Subcutaneous adipose tissue (tissue), 4 donors: ENCODE data around the gene HS3ST2. TPM values are rescaled to one million over a fixed set of nuclear protein-coding genes. Genes with fewer than 3 reads are reported as not detected.

ENCODE experiments used
- total RNA-seq, 4 donors: library from RNA; depleted of rRNA; stranded (reverse); fragments of >200 nt; gene quantifications; one replicate each; pipeline ENCODE4 v1.1.0, GENCODE V29; 2016
- TF ChIP-seq, protein P1 (sequence below): fragments of 450-650 bp; IDR thresholded peaks from one replicate; pipeline ENCODE4 v1.5.1; 2016; ENCODE audit warnings: low read depth, mild to moderate bottlenecking, control low read depth, antibody characterized with exemption, moderate library complexity

Gene HS3ST2
- total RNA-seq, 4 donors from 2014 or later, result 4.7 to 12.2 (median 6.3) TPM

- TF ChIP-seq, protein P1, sequence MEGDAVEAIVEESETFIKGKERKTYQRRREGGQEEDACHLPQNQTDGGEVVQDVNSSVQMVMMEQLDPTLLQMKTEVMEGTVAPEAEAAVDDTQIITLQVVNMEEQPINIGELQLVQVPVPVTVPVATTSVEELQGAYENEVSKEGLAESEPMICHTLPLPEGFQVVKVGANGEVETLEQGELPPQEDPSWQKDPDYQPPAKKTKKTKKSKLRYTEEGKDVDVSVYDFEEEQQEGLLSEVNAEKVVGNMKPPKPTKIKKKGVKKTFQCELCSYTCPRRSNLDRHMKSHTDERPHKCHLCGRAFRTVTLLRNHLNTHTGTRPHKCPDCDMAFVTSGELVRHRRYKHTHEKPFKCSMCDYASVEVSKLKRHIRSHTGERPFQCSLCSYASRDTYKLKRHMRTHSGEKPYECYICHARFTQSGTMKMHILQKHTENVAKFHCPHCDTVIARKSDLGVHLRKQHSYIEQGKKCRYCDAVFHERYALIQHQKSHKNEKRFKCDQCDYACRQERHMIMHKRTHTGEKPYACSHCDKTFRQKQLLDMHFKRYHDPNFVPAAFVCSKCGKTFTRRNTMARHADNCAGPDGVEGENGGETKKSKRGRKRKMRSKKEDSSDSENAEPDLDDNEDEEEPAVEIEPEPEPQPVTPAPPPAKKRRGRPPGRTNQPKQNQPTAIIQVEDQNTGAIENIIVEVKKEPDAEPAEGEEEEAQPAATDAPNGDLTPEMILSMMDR, result no peak
These were observed 31.6 kb upstream of the HS3ST2 start for GRCh38 chr16:22782314-22782713.

- TF ChIP-seq, protein P1, result no peak
These were observed 29.2 kb upstream of the HS3ST2 start for GRCh38 chr16:22784690-22785214.

DNA sequence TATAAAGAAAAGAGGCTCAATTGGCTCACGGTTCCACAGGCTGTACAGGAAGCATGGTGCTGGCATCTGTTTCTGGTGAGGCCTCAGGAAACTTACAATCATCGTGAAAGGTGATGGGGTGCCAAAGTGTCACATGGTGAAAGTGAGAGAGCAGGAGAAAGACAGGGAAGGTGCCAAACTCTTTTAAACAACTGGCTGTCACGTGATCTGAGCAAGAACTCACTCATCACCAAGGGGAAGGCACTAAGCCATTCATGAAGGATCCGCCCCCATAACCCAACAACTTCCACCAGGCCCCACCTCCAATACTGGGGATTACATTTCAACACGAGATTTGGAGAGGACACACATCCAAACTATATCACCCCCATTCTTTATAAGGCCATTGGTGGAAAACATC lies 28.4 kb upstream of the HS3ST2 start:
- TF ChIP-seq, protein P1, result no peak

DNA sequence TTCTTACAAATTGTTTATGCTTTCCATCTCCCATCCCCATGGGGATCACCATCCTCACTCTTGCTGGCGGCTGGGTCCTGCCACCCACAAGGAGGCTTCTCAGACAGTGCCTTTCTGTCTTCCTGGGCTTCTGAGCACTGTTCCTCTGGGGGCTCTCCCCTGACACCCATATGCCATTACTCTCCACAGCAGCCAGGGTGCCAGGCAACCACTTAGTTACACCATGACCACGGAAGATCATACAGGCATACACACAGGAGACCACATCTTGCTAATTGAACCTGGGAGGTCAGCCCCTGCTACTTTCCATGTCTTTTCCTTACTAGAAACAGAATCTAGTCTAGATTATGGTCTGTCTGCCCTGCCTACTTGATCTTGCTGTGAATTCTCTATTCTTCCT lies 27.7 kb upstream of the HS3ST2 start:
- TF ChIP-seq, protein P1, result no peak

DNA sequence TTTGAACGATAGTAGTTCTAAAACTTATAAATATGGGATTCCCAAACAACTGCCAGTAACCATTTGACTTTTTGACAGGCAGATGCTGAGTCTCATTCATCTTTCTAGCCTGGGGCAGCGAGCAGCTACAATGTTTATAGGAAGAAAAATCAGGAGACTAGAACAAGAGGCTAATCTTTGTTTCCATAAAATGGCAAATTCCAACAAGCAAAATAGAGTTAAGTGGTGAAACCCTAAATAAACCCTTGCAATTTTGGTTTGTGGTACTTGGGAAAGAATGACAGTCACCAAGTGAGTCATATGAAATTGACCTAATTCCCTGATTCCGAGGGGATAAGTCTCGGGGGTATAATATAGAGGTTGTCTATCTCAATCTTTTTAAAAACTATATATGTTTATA lies 27.3 kb upstream of the HS3ST2 start:
- TF ChIP-seq, protein P1, result no peak

DNA sequence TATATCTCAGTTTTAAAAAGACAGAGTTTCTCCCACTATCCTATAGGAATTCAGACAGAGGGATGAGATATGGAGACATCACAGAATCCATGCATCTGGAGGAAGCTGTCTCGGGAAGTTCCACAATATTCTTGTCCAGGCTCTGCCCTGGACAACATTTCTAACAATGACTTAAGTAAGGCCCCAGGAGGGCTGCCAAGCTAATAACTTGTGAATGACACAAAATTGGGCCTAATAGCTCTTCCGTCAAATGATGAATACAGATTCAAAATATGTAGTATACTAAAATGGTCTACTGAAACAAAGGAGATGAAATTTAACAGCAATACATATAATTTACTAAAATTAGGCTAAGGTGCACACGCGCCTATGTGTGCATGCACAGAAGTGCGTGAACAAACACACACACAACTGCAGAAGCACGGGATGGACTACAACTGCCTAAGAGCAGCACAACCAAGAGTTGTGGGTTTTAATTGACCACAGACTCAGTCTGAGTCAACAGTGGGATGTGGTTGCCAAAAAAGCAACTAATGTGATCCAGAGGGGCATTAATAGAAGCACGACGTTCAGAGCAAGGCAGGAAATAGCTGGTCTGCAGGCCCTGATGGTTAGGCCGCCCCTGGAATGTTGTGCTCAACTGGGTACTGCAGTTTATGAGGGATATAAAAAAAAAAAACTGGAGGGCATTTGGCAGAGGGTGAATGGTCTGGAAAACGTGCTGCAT lies 26.3 kb upstream of the HS3ST2 start:
- TF ChIP-seq, protein P1, result no peak

DNA sequence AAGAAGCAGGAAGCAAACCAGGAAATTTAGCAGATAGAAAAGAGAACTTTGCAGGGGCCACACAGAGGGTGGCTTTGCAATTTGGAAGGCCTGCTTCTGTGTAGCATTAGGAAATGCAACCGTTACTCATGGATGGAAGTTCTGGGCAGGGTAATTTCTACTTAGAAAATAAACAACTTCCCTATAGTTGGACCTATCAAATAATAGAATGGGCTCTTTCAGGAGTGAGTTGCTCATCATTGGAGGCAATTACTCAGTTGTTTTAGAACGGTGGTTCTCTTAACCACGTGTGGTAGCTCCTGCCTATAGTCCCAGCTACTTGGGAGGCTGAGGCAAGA lies 25.8 kb upstream of the HS3ST2 start:
- TF ChIP-seq, protein P1, result no peak
